IMR-90 (cell line): ENCODE results near the gene MEIS2. TPM values are rescaled to one million over a fixed set of nuclear protein-coding genes. Genes with fewer than 3 reads are reported as not detected.

ENCODE experiments used
- ATAC-seq: fragments of 200-7000 bp; cut with Tn5 transposase; 2 replicates; pipeline ENCODE4 v1.9.1; 2020; ENCODE audit warnings: low read depth, mild to moderate bottlenecking, moderate library complexity
- BruUV-seq: library from RNA; stranded (reverse); fragments of 400-500 nt; replicated peaks from 2 replicates; lab custom pipeline; 2021; lab: Mats Ljungman, UMichigan
- CTCF ChIA-PET: fragments of 300-600 bp; formaldehyde crosslinking; extraction: SDS; loops from one replicate; lab custom pipeline; 2021; ENCODE audit warnings: antibody characterized with exemption; lab: Yijun Ruan, JAX
- POLR2A ChIA-PET: fragments of 300-600 bp; sonication (Branson Sonifier 250); formaldehyde crosslinking; loops from one replicate; lab custom pipeline; 2022; ENCODE audit warnings: antibody characterized with exemption; ENCODE audit not compliant: unreplicated experiment; lab: Charles Lee
- DNase-seq: peaks from one replicate; pipeline ENCODE4 v3.0.0; 2013
- H2AFZ ChIP-seq: replicated peaks from 2 replicates; pipeline ENCODE3; 2013; ENCODE audit warnings: low read length, mild to moderate bottlenecking; ENCODE audit not compliant: poor library complexity
- H2AK5ac ChIP-seq: 2 replicates; pipeline ENCODE4 v1.6.1; 2013; ENCODE audit warnings: low read depth, low read length, inconsistent platforms
- H2AK9ac ChIP-seq: replicated peaks from 2 replicates; pipeline ENCODE3; 2013; ENCODE audit warnings: mild to moderate bottlenecking, low read depth, low read length, moderate library complexity; ENCODE audit not compliant: poor library complexity
- H2BK120ac ChIP-seq: 2 replicates; pipeline ENCODE4 v1.6.1; 2013; ENCODE audit warnings: low read depth, low read length, inconsistent platforms
- H2BK15ac ChIP-seq: 3 replicates; pipeline ENCODE4 v1.6.1; 2013; ENCODE audit warnings: low read depth, low read length, inconsistent platforms
- H2BK20ac ChIP-seq: 2 replicates; pipeline ENCODE4 v1.6.1; 2013; ENCODE audit warnings: low read depth, mild to moderate bottlenecking, inconsistent platforms, low read length, moderate library complexity
- H2BK5ac ChIP-seq: 2 replicates; pipeline ENCODE4 v1.6.1; 2013; ENCODE audit warnings: mild to moderate bottlenecking, low read depth, low read length, inconsistent platforms; ENCODE audit not compliant: poor library complexity, severe bottlenecking
- H3K14ac ChIP-seq: replicated peaks from 2 replicates; pipeline ENCODE4 v1.6.1; 2013; ENCODE audit warnings: low read depth, low read length, inconsistent platforms
- H3K18ac ChIP-seq: 2 replicates; pipeline ENCODE4 v1.6.1; 2013; ENCODE audit warnings: low read depth, low read length, control low read depth
- H3K23ac ChIP-seq: 2 replicates; pipeline ENCODE4 v1.6.1; 2013; ENCODE audit warnings: low read depth, low read length, inconsistent platforms
- H3K27ac ChIP-seq: 2 replicates; pipeline ENCODE4 v1.5.1; 2013; ENCODE audit warnings: mild to moderate bottlenecking, control low read depth, low read length; ENCODE audit not compliant: insufficient read depth
- H3K27me3 ChIP-seq: 2 replicates; pipeline ENCODE4 v1.6.1; 2013; ENCODE audit warnings: low read length; ENCODE audit not compliant: control insufficient read depth, insufficient read depth
- H3K36me3 ChIP-seq: 2 replicates; pipeline ENCODE4 v1.6.1; 2013; ENCODE audit warnings: low read length, mixed read lengths; ENCODE audit not compliant: control insufficient read depth, insufficient read depth
- H3K4ac ChIP-seq: 2 replicates; pipeline ENCODE4 v1.6.1; 2013; ENCODE audit warnings: low read depth, low read length, inconsistent platforms
- H3K4me1 ChIP-seq: 2 replicates; pipeline ENCODE4 v1.6.1; 2013; ENCODE audit warnings: low read length, mixed read lengths; ENCODE audit not compliant: control insufficient read depth, insufficient read depth
- H3K4me2 ChIP-seq: 2 replicates; pipeline ENCODE4 v1.6.1; 2013; ENCODE audit warnings: low read depth, mild to moderate bottlenecking, control low read depth, low read length, moderate library complexity
- H3K4me3 ChIP-seq: 2 replicates; pipeline ENCODE4 v1.5.1; 2013; ENCODE audit warnings: low read depth, mild to moderate bottlenecking, control low read depth, low read length, moderate library complexity; ENCODE audit not compliant: insufficient read depth
- H3K56ac ChIP-seq: 2 replicates; pipeline ENCODE4 v1.6.1; 2013; ENCODE audit warnings: low read length, inconsistent platforms; ENCODE audit not compliant: insufficient read depth; ENCODE audit errors: extremely low read depth
- H3K79me1 ChIP-seq, 2 experiments: 2 replicates each; pipeline ENCODE4 v1.6.1; 2013; ENCODE audit warnings: low read length in 2 of 2, inconsistent platforms in 1 of 2, low read depth in 1 of 2
- H3K9ac ChIP-seq: 2 replicates; pipeline ENCODE4 v1.6.1; 2013; ENCODE audit warnings: low read depth, low read length, control low read depth
- H3K9me1 ChIP-seq: 2 replicates; pipeline ENCODE4 v1.6.1; 2013; ENCODE audit warnings: low read length, inconsistent platforms; ENCODE audit not compliant: insufficient read depth
- H3K9me3 ChIP-seq: 2 replicates; pipeline ENCODE4 v1.6.1; 2013; ENCODE audit warnings: low read length; ENCODE audit not compliant: control insufficient read depth, insufficient read depth
- H4K20me1 ChIP-seq: 2 replicates; pipeline ENCODE4 v1.6.1; 2013; ENCODE audit warnings: low read length, inconsistent platforms; ENCODE audit not compliant: insufficient read depth
- H4K5ac ChIP-seq: 2 replicates; pipeline ENCODE4 v1.6.1; 2013; ENCODE audit warnings: mild to moderate bottlenecking, low read depth, low read length, control low read depth
- H4K8ac ChIP-seq, 2 experiments: 2 replicates each; pipeline ENCODE4 v1.6.1; 2013; ENCODE audit warnings: low read depth in 2 of 2, low read length in 2 of 2, control low read depth in 1 of 2, inconsistent platforms in 1 of 2
- H4K91ac ChIP-seq: 2 replicates; pipeline ENCODE4 v1.6.1; 2013; ENCODE audit warnings: low read depth, low read length, inconsistent platforms; ENCODE audit not compliant: insufficient read depth
- ELK1 ChIP-seq: fragments of 150-350 bp; IDR thresholded peaks from 2 replicates; pipeline ENCODE4 v1.6.1; 2016; ENCODE audit warnings: low read depth, mild to moderate bottlenecking, low read length, moderate library complexity, borderline replicate concordance
- FOS ChIP-seq: fragments of 150-350 bp; IDR thresholded peaks from 2 replicates; pipeline ENCODE4 v1.6.1; 2016; ENCODE audit warnings: low read depth, low read length
- POLR2A ChIP-seq: IDR thresholded peaks from 2 replicates; pipeline ENCODE4 v1.6.1; 2012; ENCODE audit warnings: mild to moderate bottlenecking, low read depth, low read length
- WGBS, 2 experiments: methylation state at CpG; one replicate each; pipeline versions ENCODE4 v1.1.5 to v1.1.7; 2013; ENCODE audit warnings: missing lambda C conversion rate in 2 of 2; ENCODE audit not compliant: insufficient read length in 1 of 2; ENCODE audit errors: extremely low coverage in 2 of 2; 5-methylcytosine and 5-hydroxymethylcytosine counted together
- dilution Hi-C: fragments of 300-500 bp; cut with HindIII; formaldehyde crosslinking; loops from one replicate; pipeline ENCODE4 v1.14.3; 2018; ENCODE audit warnings: low sequenced_read_pairs; ENCODE audit not compliant: unreplicated experiment
- in situ Hi-C: fragments of 300-500 bp; cut with MboI; formaldehyde crosslinking; loops from 3 replicates; pipeline ENCODE4 v1.14.3; 2019; ENCODE audit warnings: low sequenced_read_pairs, inconsistent platforms, mixed read lengths
- intact Hi-C: fragments of 100-400 bp; cut with micrococcal nuclease; formaldehyde crosslinking; loops from 2 replicates; pipeline ENCODE4 v1.10.0; 2022
- polyA plus RNA-seq, 3 experiments: library from polyadenylated mRNA; depleted of rRNA; stranded (reverse); fragments of >200 nt; gene quantifications; 2 replicates each; pipeline ENCODE4 v1.2.3, GENCODE V29; 2012; ENCODE audit warnings: low replicate concordance in 1 of 3
- total RNA-seq: library from RNA; depleted of rRNA; stranded (reverse); fragments of >200 nt; gene quantifications from 2 replicates; pipeline ENCODE4 v1.2.3, GENCODE V29; 2012

MEIS2 gene
- total and polyA plus RNA-seq, 2 of the 4 experiments (the other 2 are of a cell fraction), result 70.1 to 71.3 TPM

GRCh38 chr15:37058316-37058985, 41.9 kb downstream of the MEIS2 start:
- POLR2A ChIA-PET, result no interaction called here
- no TSS peak for BruUV-seq
- Histone ChIP-seq H3K79me1 (peaks cover 16 to 57% of the 10 kb centered on the region in 2 experiments; a peak in 3 of 4 replicates), H3K27ac (no peak overlapping the region), H3K18ac (peak overlapping the region; percentile 65; the same call in 1 of the 2 replicates), H3K36me3 (peaks cover 5% of the 10 kb centered on the region), H2BK5ac (no peak overlapping the region), H3K4me2 (no peak overlapping the region), H2BK120ac (peak overlapping the region; percentile 45; the same call in 1 of the 2 replicates), H4K20me1 (no peaks in the 10 kb centered on the region), H3K23ac (no peak overlapping the region), H3K4me3 (no peak overlapping the region), H2AFZ (no peak overlapping the region), H3K9me3 (no peaks in the 10 kb centered on the region), H2BK15ac (no peak overlapping the region), H4K91ac (no peak overlapping the region), H3K56ac (no peak overlapping the region), H3K27me3 (no peaks in the 10 kb centered on the region), H4K8ac (peak overlapping the region in 1 of 2 experiments; percentile 24; a peak in 1 of 4 replicates), H2AK9ac (no peak overlapping the region), H3K9me1 (peaks cover 5% of the 10 kb centered on the region; the same call in 1 of the 2 replicates), H3K4ac (peak overlapping the region; percentile 33), H3K9ac (no peak overlapping the region), H3K14ac (0 out of 2 replicates have a peak overlapping the region, but pooled peaks have one; percentile 47), H4K5ac (peak overlapping the region; percentile 70), H2AK5ac (peak overlapping the region; percentile 18; the same call in 1 of the 2 replicates), H2BK20ac (peak overlapping the region; percentile 28; the same call in 1 of the 2 replicates), H3K4me1 (peaks cover 11% of the 10 kb centered on the region)
- no peak for ATAC-seq
- TF ChIP-seq ELK1 (no peak), FOS (no peak), POLR2A (no peak)
- intact Hi-C loops (no loop called here), in situ Hi-C loops (loop anchor here (25.0 kb wide), 1 partner anchor 829 kb away; no protein-coding TSS in a partner anchor), dilution Hi-C loops (no loop called here)
- no peak for DNase-seq
- WGBS, 2 experiments, result no CpG with 5 or more reads among the region's 6 CpGs
- CTCF ChIA-PET, result no interaction called here
